GM12878 (cell line): ENCODE data around the gene PLXNB2. TPM values are rescaled to one million over a fixed set of nuclear protein-coding genes. Genes with fewer than 3 reads are reported as not detected.

Experiments used
- ATAC-seq: fragments of 200-7000 bp; cut with Tn5 transposase; 3 replicates; pipeline ENCODE4 v1.9.1; 2020; ENCODE audit warnings: mild to moderate bottlenecking, moderate library complexity
- BruUV-seq: library from RNA; stranded (reverse); fragments of 400-500 nt; replicated peaks from 2 replicates; lab custom pipeline; 2021; lab: Mats Ljungman, UMichigan
- CTCF ChIA-PET: fragments of 300-600 bp; sonication (Branson Sonifier 250); formaldehyde crosslinking; extraction: SDS; loops from one replicate; lab custom pipeline; 2021; ENCODE audit warnings: inconsistent platforms; lab: Yijun Ruan, JAX
- POLR2A ChIA-PET: fragments of 350-600 bp; formaldehyde crosslinking; extraction: SDS; loops from one replicate; lab custom pipeline; 2021; ENCODE audit warnings: inconsistent platforms; lab: Charles Lee
- RAD21 ChIA-PET: fragments of 300-600 bp; sonication (Branson Sonifier 250); formaldehyde crosslinking; loops from one replicate; lab custom pipeline; 2023; ENCODE audit warnings: antibody characterized with exemption; ENCODE audit not compliant: unreplicated experiment; lab: Charles Lee
- SMC1A ChIA-PET: fragments of 300-600 bp; sonication (Branson Sonifier 250); formaldehyde crosslinking; loops from one replicate; lab custom pipeline; 2023; ENCODE audit not compliant: unreplicated experiment, uncharacterized antibody; lab: Charles Lee
- DNase-seq: peaks from one replicate; pipeline ENCODE4 v3.0.0-alpha.2; 2011; ENCODE audit warnings: low read depth, low spot score
- FAIRE-seq: peaks from 3 replicates; lab custom pipeline; 2011; peaks lifted over from hg19 to GRCh38; lab: Jason Lieb, UNC
- H2AFZ ChIP-seq: 2 replicates; pipeline ENCODE4 v1.6.0; 2011; ENCODE audit warnings: low read depth, low read length, control low read depth; ENCODE audit not compliant: control insufficient read depth
- H3K27ac ChIP-seq: 2 replicates; pipeline ENCODE4 v1.5.1; 2011; ENCODE audit warnings: control low read depth; ENCODE audit not compliant: control insufficient read depth, insufficient read depth
- H3K27me3 ChIP-seq, 2 experiments: replicated peaks in 1 of 2; 2 replicates each; pipeline versions ENCODE4 v1.6.0 to v1.6.1; 2011; ENCODE audit warnings: low read length in 1 of 2; ENCODE audit not compliant: control insufficient read depth in 2 of 2, insufficient read depth in 2 of 2
- H3K36me3 ChIP-seq, 2 experiments: 2 replicates each; pipeline ENCODE4 v1.5.1; 2011; ENCODE audit warnings: low read length in 1 of 2; ENCODE audit not compliant: control insufficient read depth in 2 of 2, insufficient read depth in 2 of 2
- H3K4me1 ChIP-seq: 2 replicates; pipeline ENCODE4 v1.6.1; 2011; ENCODE audit warnings: mild to moderate bottlenecking, low read length, moderate library complexity, mixed read lengths; ENCODE audit not compliant: control insufficient read depth, insufficient read depth
- H3K4me2 ChIP-seq: 2 replicates; pipeline ENCODE4 v1.6.0; 2011; ENCODE audit warnings: control low read depth; ENCODE audit not compliant: control insufficient read depth, insufficient read depth
- H3K4me3 ChIP-seq: fragments of 200-600 bp; sonication (generic); 2 replicates; pipeline ENCODE4 v1.5.1; 2016
- H3K79me2 ChIP-seq: 2 replicates; pipeline ENCODE4 v1.6.0; 2011; ENCODE audit warnings: low read length; ENCODE audit not compliant: control insufficient read depth, insufficient read depth
- H3K9ac ChIP-seq: 2 replicates; pipeline ENCODE4 v1.8.0; 2011; ENCODE audit warnings: low read length, control low read depth, mixed read lengths; ENCODE audit not compliant: control insufficient read depth, insufficient read depth
- H3K9me3 ChIP-seq: replicated peaks from 3 replicates; pipeline ENCODE4 v1.5.1; 2011; ENCODE audit warnings: mild to moderate bottlenecking, low read length; ENCODE audit not compliant: control insufficient read depth, insufficient read depth
- H4K20me1 ChIP-seq: 2 replicates; pipeline ENCODE4 v1.6.0; 2011; ENCODE audit not compliant: control insufficient read depth, insufficient read depth
- POLR2AphosphoS2 ChIP-seq: IDR thresholded peaks from 2 replicates; pipeline ENCODE4 v1.6.1; 2011; ENCODE audit warnings: low read depth, mild to moderate bottlenecking, low read length, improper control_type of control experiment, moderate library complexity
- POU2F2 ChIP-seq: IDR thresholded peaks from 3 replicates; pipeline ENCODE4 v1.6.1; 2011; ENCODE audit warnings: low read depth, mild to moderate bottlenecking, low read length, borderline replicate concordance
- RELA ChIP-seq: fragments of 450-650 bp; IDR thresholded peaks from 2 replicates; pipeline ENCODE4 v1.8.0; 2014; ENCODE audit warnings: borderline replicate concordance; ENCODE audit not compliant: partially characterized antibody
- TBL1XR1 ChIP-seq: IDR thresholded peaks from 2 replicates; pipeline ENCODE4 v1.6.1; 2012; ENCODE audit warnings: low read depth, low read length, improper control_type of control experiment
- WRNIP1 ChIP-seq: IDR thresholded peaks from 2 replicates; pipeline ENCODE4 v1.6.1; 2011; ENCODE audit warnings: low read depth, low read length, improper control_type of control experiment, borderline replicate concordance
- ZZZ3 ChIP-seq: IDR thresholded peaks from 2 replicates; pipeline ENCODE4 v1.6.1; 2011; ENCODE audit warnings: low read depth; ENCODE audit not compliant: control insufficient read depth, insufficient read length
- WGBS: methylation state at CpG from one replicate; pipeline ENCODE4 v1.1.6; 2016; ENCODE audit warnings: low lambda C conversion rate; ENCODE audit not compliant: insufficient replicate concordance, insufficient coverage; ENCODE audit errors: missing lambda C conversion rate; 5-methylcytosine and 5-hydroxymethylcytosine counted together
- in situ Hi-C: fragments of 300-500 bp; cut with MboI; formaldehyde crosslinking; loops from 9 replicates; pipeline ENCODE4 v1.14.3; 2018; ENCODE audit warnings: mixed read lengths
- intact Hi-C: fragments of 100-400 bp; cut with micrococcal nuclease; formaldehyde crosslinking; loops from one replicate; pipeline ENCODE4 v1.14.2; 2022; ENCODE audit not compliant: unreplicated experiment
- polyA plus RNA-seq, 11 experiments: library from polyadenylated mRNA; depleted of rRNA in 4 of 11; unstranded in 6 of 11; stranded (reverse) in 5 of 11; fragments of >200 nt; fragmentation: Nextera tagmentation in 4 of 11; fragmentation: Illumina TruSeq in 1 of 11; extraction: Ambion mirVana in 4 of 11; extraction: Trizol in 1 of 11; gene quantifications; 1 replicate in 1 of 11; 2 replicates in 10 of 11; pipeline versions ENCODE4 v1.2.1 to v1.2.3, GENCODE V29; 2011 to 2016; ENCODE audit warnings: inconsistent platforms in 2 of 11, missing spikeins in 2 of 11, low read depth in 1 of 11
- total RNA-seq, 4 experiments: library from RNA; depleted of rRNA in 3 of 4; stranded (reverse); fragments of >200 nt in 3 of 4; fragmentation: Illumina TruSeq in 1 of 4; extraction: Trizol in 1 of 4; gene quantifications; 2 replicates each; pipeline versions ENCODE4 v1.2.1 to v1.2.3, GENCODE V29; 2013 to 2021
- TF ChIP-seq, protein P1 (sequence below): fragments of 450-650 bp; IDR thresholded peaks from 2 replicates; pipeline ENCODE4 v1.6.1; 2014; ENCODE audit warnings: mild to moderate bottlenecking
- TF ChIP-seq, protein P2 (sequence below): fragments of 450-650 bp; IDR thresholded peaks from 2 replicates; pipeline ENCODE4 v1.6.1; 2018; ENCODE audit warnings: mild to moderate bottlenecking, low read depth, moderate library complexity; ENCODE audit not compliant: partially characterized antibody

Gene PLXNB2
- total and polyA plus RNA-seq, 10 of the 15 experiments (the other 5 are each of a cell fraction or from before 2014, with no cell fraction given): 0.68 to 134 (median 41.9) TPM

DNA sequence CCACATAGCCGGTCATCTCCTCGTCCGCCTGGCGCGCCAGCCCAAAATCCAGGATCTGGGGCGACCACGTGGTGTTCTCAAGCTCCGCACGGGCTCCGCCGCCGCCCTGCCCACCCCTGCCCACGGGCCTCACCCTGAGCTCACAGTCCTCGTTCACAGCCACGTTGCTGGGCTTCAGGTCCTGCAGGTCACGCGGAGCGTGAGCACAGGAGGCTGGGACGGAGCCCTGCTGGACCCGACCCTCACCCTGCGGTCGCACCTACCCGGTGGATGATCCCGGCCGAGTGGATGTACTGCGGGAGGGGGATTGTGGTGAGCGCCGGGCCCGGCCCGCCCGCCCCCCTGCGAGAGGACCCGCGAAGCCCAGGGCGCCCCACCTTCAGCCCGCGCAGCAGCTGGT is 40.5 kb downstream of the PLXNB2 start:
- Histone ChIP-seq H3K4me1 (peaks cover 22% of the 10 kb centered on the region), H3K9me3 (no peaks in the 10 kb centered on the region), H3K4me2 (no peak overlapping the region), H2AFZ (no peak overlapping the region), H3K36me3 (no peaks in the 10 kb centered on the region), H3K79me2 (no peaks in the 10 kb centered on the region), H4K20me1 (no peaks in the 10 kb centered on the region), H3K27me3 (no peaks in the 10 kb centered on the region), H3K4me3 (no peak overlapping the region), H3K9ac (no peak overlapping the region), H3K27ac (no peak overlapping the region)
- no TSS peak for BruUV-seq
- in situ Hi-C loops (no loop called here), intact Hi-C loops (no loop called here)
- DNase-seq (no peak), ATAC-seq (no peak), FAIRE-seq (no peak)
- WGBS: 95% methylated on average over 22 of the region's 37 CpGs
- POLR2A ChIA-PET: interaction anchor here (0.7 kb wide), 1 partner anchor 260 kb away, joined by 3 read pairs; no protein-coding TSS in a partner anchor
- RAD21 ChIA-PET: no interaction called here
- CTCF ChIA-PET: no interaction called here
- TF ChIP-seq WRNIP1 (no peak), RELA (no peak), POU2F2 (no peak), ZZZ3 (no peak), TBL1XR1 (no peak), POLR2AphosphoS2 (no peak)
- TF ChIP-seq, protein P1, sequence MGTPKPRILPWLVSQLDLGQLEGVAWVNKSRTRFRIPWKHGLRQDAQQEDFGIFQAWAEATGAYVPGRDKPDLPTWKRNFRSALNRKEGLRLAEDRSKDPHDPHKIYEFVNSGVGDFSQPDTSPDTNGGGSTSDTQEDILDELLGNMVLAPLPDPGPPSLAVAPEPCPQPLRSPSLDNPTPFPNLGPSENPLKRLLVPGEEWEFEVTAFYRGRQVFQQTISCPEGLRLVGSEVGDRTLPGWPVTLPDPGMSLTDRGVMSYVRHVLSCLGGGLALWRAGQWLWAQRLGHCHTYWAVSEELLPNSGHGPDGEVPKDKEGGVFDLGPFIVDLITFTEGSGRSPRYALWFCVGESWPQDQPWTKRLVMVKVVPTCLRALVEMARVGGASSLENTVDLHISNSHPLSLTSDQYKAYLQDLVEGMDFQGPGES: no peak
- TF ChIP-seq, protein P2, sequence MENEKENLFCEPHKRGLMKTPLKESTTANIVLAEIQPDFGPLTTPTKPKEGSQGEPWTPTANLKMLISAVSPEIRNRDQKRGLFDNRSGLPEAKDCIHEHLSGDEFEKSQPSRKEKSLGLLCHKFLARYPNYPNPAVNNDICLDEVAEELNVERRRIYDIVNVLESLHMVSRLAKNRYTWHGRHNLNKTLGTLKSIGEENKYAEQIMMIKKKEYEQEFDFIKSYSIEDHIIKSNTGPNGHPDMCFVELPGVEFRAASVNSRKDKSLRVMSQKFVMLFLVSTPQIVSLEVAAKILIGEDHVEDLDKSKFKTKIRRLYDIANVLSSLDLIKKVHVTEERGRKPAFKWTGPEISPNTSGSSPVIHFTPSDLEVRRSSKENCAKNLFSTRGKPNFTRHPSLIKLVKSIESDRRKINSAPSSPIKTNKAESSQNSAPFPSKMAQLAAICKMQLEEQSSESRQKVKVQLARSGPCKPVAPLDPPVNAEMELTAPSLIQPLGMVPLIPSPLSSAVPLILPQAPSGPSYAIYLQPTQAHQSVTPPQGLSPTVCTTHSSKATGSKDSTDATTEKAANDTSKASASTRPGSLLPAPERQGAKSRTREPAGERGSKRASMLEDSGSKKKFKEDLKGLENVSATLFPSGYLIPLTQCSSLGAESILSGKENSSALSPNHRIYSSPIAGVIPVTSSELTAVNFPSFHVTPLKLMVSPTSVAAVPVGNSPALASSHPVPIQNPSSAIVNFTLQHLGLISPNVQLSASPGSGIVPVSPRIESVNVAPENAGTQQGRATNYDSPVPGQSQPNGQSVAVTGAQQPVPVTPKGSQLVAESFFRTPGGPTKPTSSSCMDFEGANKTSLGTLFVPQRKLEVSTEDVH: no peak
- SMC1A ChIA-PET: no interaction called here
